Activated CD4-positive, alpha-beta T cell treated with anti-CD3 and anti-CD28 coated beads for 36 hours (primary cell): ENCODE data around the gene CLPTM1L. TPM values are rescaled to one million over a fixed set of nuclear protein-coding genes. Genes with fewer than 3 reads are reported as not detected.
A peak's percentile ranks its signal among the peaks of the same experiment; 100 is the strongest.
"Not testable (repeated sequence)": the region's sequence is repeated elsewhere in the genome, so short reads cannot be mapped to it uniquely, and the experiment has no call there.

Experiments
- ATAC-seq: fragments of 200-7000 bp; cut with Tn5 transposase; one replicate; pipeline ENCODE4 v1.10.0; 2021; ENCODE audit warnings: mild to moderate bottlenecking, moderate library complexity
- CTCF ChIA-PET: fragments of 350-600 bp; sonication (Branson Sonifier 250); formaldehyde crosslinking; loops from one replicate; lab custom pipeline; 2021; ENCODE audit warnings: antibody characterized with exemption; lab: Charles Lee
- POLR2A ChIA-PET: fragments of 350-600 bp; sonication (Branson Sonifier 250); formaldehyde crosslinking; loops from one replicate; lab custom pipeline; 2021; ENCODE audit warnings: antibody characterized with exemption, inconsistent platforms; lab: Charles Lee
- DNase-seq: peaks from one replicate; pipeline ENCODE4 v3.0.0-alpha.2; 2020
- H3K27ac Mint-ChIP-seq: one replicate; pipeline ENCODE4 v1.8.0; 2021; ENCODE audit warnings: mixed read lengths
- H3K27me3 Mint-ChIP-seq: one replicate; pipeline ENCODE4 v1.8.0; 2021; ENCODE audit warnings: mixed read lengths
- H3K36me3 Mint-ChIP-seq: one replicate; pipeline ENCODE4 v1.8.0; 2021; ENCODE audit warnings: low read depth, mixed read lengths
- H3K4me1 Mint-ChIP-seq: one replicate; pipeline ENCODE4 v1.8.0; 2021; ENCODE audit warnings: mixed read lengths
- H3K4me3 Mint-ChIP-seq: one replicate; pipeline ENCODE4 v1.8.0; 2021; ENCODE audit warnings: mild to moderate bottlenecking, moderate library complexity, mixed read lengths
- H3K9me3 Mint-ChIP-seq: one replicate; pipeline ENCODE4 v1.8.0; 2021; ENCODE audit warnings: low read depth, mixed read lengths
- intact Hi-C, 2 experiments: fragments of 100-400 bp; cut with DNase I in 1 of 2; cut with micrococcal nuclease in 1 of 2; formaldehyde crosslinking; loops; one replicate each; pipeline versions ENCODE4 v1.14.2 to v1.15.1; 2022 to 2024; cut with DNase I, micrococcal nuclease
- total RNA-seq, 2 experiments: library from RNA; stranded (reverse); gene quantifications; one replicate each; pipeline ENCODE4 v1.2.3, GENCODE V29; 2021

The CLPTM1L gene
- total RNA-seq, 2 experiments from 2014 or later: 62.1 to 62.2 TPM

DNA sequence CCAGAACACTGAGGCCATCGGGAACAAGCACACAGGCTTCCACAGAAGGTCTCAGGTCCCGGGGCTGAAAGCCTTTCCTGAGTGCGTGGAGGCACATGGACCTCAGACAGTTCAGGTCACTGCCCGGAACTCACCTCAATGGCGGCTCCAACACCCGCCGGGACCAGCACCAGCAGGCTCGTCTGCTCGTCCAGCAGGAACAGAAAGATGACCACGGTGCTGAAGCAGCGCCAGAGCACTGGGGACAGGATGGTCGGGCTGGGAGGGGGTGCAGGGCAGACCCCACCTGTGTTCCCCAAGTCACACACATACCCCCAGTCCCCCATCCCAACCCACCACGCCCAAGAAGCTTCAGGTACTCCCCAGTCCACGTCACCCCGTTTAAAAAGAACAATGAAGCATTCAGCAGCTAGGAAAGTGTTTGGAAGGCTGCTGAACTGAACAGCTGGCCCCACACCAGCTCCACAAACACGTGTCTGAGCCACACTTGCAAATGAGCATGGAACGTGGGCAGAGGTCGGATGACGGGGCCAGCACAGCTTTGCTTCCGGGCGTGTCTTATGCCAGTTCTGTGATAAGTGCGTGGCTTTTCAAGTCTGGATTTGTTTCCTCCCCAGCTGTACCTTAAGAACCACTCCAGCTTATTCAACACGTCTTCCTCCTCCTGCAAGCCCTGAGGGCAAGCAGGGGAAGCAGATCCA lies 14.6 kb downstream of the CLPTM1L start:
- H3K27me3 Mint-ChIP-seq: no peaks in the 10 kb centered on the region
- no peak overlapping the region for H3K4me3 Mint-ChIP-seq
- intact Hi-C loops: no loop called here
- ATAC-seq (no peak), DNase-seq (peak; percentile 3)
- no peak overlapping the region for H3K27ac Mint-ChIP-seq
- POLR2A ChIA-PET: interaction anchor here (0.7 kb wide), 1 partner anchor 144 kb away, joined by 7 read pairs; no protein-coding TSS in a partner anchor
- H3K4me1 Mint-ChIP-seq: no peaks in the 10 kb centered on the region
- CTCF ChIA-PET: no interaction called here
- H3K36me3 Mint-ChIP-seq: peaks cover 17% of the 10 kb centered on the region
- no peaks in the 10 kb centered on the region for H3K9me3 Mint-ChIP-seq

DNA sequence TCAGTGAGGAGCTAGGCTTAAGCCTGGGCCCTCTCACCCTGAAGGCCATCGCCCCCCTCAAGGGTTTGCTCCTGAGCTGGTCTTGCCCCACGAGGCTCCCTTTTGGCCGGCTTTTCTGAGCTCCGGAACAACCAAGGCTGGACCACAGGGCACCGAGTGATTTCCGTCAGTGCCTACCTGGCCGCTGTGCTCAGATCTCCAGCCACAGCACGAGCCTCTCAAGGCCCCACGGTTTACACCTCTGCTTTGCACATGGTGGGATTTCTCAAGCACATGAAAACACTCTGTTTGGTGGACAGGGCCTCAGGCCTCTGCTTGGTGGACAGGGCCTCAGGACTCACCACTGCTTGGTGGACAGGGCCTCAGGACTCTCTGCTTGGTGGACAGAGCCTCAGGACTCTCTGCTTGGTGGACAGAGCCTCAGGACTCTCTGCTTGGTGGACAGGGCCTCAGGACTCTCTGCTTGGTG lies 15.8 kb downstream of the CLPTM1L start:
- Mint-ChIP-seq H3K27ac (no peak overlapping the region), H3K9me3 (no peaks in the 10 kb centered on the region), H3K4me1 (no peaks in the 10 kb centered on the region), H3K27me3 (no peaks in the 10 kb centered on the region), H3K4me3 (no peak overlapping the region), H3K36me3 (peaks cover 20% of the 10 kb centered on the region)
- ATAC-seq: no peak
- ChIA-PET CTCF (no interaction called here), POLR2A (no interaction called here)
- peak; percentile 0 for DNase-seq
- intact Hi-C loops: no loop called here

DNA sequence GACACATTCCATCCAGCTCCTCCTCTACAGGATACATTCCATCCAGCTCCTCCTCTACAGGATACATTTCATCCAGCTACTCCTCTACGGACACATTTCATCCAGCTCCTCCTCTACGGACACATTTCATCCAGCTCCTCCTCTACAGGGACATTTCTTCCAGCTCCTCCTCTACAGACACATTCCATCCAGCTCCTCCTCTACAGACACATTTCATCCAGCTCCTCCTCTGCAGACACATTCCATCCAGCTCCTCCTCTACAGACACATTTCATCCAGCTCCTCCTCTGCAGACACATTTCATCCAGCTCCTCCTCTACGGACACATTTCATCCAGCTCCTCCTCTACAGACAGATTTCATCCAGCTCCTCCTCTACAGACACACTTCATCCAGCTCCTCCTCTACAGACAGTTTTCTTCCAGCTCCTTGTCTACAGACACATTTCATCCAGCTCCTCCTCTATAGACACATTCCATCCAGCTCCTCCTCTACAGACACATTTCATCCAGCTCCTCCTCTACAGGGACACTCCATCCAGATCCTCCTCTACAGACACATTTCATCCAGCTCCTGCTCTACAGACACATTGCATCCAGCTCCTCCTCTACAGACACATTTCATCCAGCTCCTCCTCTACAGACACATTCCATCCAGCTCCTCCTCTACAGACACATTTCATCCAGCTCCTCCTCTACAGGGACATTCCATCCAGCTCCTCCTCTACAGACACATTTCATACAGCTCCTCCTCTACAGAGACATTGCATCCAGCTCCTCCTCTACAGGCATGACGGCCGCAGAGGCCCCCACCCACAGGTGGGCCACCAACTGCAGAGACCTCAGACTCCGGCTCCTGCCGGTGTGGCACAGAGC lies 16.4 kb downstream of the CLPTM1L start:
- H3K9me3 Mint-ChIP-seq, H3K4me1 Mint-ChIP-seq, POLR2A ChIA-PET, H3K27ac Mint-ChIP-seq, CTCF ChIA-PET, intact Hi-C loops, H3K27me3 Mint-ChIP-seq, H3K4me3 Mint-ChIP-seq, ATAC-seq: not testable (repeated sequence)
- peaks cover 20% of the 10 kb centered on the region for H3K36me3 Mint-ChIP-seq
- peak; percentile 3 for DNase-seq

DNA sequence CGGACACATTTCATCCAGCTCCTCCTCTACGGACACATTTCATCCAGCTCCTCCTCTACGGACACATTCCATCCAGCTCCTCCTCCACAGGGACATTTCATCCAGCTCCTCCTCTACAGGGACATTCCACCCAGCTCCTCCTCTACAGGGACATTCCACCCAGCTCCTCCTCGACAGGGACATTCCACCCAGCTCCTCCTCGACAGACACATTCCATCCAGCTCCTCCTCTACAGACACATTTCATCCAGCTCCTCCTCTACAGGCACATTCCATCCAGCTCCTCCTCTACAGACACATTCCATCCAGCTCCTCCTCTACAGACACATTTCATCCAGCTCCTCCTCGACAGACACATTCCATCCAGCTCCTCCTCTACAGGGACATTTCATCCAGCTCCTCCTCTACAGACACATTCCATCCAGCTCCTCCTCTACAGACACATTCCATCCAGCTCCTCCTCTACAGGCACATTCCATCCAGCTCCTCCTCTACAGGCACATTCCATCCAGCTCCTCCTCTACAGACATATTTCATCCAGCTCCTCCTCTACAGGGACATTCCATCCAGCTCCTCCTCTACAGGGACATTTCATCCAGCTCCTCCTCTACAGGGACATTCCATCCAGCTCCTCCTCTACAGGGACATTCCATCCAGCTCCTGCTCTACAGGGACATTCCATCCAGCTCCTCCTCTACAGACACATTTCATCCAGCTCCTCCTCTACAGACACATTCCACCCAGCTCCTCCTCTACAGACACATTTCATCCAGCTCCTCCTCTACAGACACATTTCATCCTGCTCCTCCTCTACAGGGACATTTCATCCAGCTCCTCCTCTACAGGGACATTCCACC lies 17.8 kb downstream of the CLPTM1L start:
- H3K9me3 Mint-ChIP-seq, CTCF ChIA-PET, intact Hi-C loops, H3K4me3 Mint-ChIP-seq, H3K27me3 Mint-ChIP-seq, ATAC-seq, DNase-seq, H3K27ac Mint-ChIP-seq, H3K4me1 Mint-ChIP-seq: not testable (repeated sequence)
- POLR2A ChIA-PET: interaction anchor here (0.7 to 2.3 kb wide), 3 partner anchors 11 to 357 kb away, joined by 3 to 8 read pairs (median 6); no protein-coding TSS in a partner anchor
- peaks cover 15% of the 10 kb centered on the region for H3K36me3 Mint-ChIP-seq

DNA sequence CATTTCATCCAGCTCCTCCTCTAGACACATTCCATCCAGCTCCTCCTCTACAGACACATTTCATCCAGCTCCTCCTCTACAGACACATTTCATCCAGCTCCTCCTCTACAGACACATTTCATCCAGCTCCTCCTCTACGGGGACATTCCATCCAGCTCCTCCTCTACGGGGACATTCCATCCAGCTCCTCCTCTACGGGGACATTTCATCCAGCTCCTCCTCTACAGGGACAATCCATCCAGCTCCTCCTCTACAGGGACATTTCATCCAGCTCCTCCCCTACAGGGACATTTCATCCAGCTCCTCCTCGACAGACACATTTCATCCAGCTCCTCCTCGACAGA lies 18.4 kb downstream of the CLPTM1L start:
- CTCF ChIA-PET, ATAC-seq: not testable (repeated sequence)
- POLR2A ChIA-PET: interaction anchor here (0.7 to 2.3 kb wide), 2 partner anchors 11 to 357 kb away, joined by 6 to 8 read pairs; no protein-coding TSS in a partner anchor

DNA sequence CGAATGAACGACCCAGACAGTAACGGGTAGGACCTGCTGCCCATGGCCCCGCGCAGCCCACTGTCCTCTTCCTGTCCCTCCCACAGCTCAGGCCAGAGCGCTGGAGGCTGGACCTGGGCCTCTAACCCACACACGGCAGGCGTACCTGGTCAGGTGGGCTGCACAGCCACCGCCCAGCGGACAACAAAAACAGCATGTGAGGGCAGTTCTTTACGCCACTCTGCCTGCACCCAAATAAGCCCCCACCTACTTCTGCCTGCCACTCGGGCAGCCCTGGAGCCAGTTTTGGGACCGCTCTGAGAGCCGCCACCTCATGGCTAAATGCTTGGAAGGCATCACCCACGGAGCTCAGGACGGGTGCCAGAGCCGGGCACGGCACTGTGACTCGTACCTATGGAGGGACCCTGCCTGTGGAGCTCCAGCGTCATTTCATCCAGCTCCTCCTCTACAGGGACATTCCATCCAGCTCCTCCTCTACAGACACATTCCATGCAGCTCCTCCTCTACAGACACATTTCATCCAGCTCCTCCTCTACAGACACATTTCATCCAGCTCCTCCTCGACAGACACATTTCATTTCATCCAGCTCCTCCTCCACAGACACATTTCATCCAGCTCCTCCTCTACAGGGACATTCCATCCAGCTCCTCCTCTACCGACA lies 18.9 kb downstream of the CLPTM1L start:
- CTCF ChIA-PET: no interaction called here
- POLR2A ChIA-PET: interaction anchor here (0.7 to 2.3 kb wide), 2 partner anchors 10 to 358 kb away, joined by 6 to 8 read pairs; no protein-coding TSS in a partner anchor

More for the DNA sequence above, 18.4 kb downstream of the CLPTM1L start:
- H3K36me3 Mint-ChIP-seq: peaks cover 17% of the 10 kb centered on the region
- H3K27ac Mint-ChIP-seq, intact Hi-C loops, DNase-seq, H3K27me3 Mint-ChIP-seq, H3K4me1 Mint-ChIP-seq, H3K4me3 Mint-ChIP-seq, H3K9me3 Mint-ChIP-seq: not testable (repeated sequence)

DNA sequence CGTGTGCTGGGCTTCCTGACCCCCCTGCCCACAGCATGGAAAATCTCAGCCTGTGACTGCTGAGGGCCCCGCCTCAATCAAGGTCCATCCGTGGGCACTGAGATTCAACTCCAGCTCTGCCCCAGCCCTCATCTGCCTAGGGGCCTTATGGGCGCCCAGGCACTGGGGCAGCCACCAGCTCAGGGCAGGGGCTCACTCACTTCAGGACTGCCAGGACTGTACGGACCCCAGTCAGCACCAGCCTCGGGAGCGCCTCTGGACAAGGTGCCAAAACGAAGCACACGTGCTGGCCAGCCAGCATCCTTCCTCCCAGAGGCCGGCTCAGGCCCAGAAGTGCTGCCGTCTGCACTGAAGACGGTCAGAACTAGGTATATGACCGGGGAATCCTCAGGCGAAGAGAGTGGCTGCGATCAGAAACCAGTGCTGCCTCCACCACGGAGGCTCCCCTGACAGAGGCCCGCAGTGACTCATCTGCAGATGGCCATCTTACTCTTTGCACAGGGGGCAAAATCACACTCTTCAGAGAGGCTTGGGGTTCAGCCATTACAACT lies 19.6 kb downstream of the CLPTM1L start:
- CTCF ChIA-PET: interaction anchor here (1.5 kb wide), 1 partner anchor 10 kb away, joined by 5 read pairs; no protein-coding TSS in a partner anchor
- Mint-ChIP-seq H3K27me3 (no peaks in the 10 kb centered on the region), H3K9me3 (no peaks in the 10 kb centered on the region), H3K36me3 (peaks cover 23% of the 10 kb centered on the region), H3K4me1 (no peaks in the 10 kb centered on the region), H3K27ac (no peak overlapping the region), H3K4me3 (no peak overlapping the region)
- intact Hi-C loops: no loop called here
- DNase-seq (no peak), ATAC-seq (no peak)
- POLR2A ChIA-PET: no interaction called here

More for the DNA sequence above, 18.9 kb downstream of the CLPTM1L start:
- H3K9me3 Mint-ChIP-seq: no peaks in the 10 kb centered on the region
- intact Hi-C loops: no loop called here
- H3K27me3 Mint-ChIP-seq: no peaks in the 10 kb centered on the region
- H3K27ac Mint-ChIP-seq: no peak overlapping the region
- no peak for DNase-seq
- no peak overlapping the region for H3K4me3 Mint-ChIP-seq
- H3K36me3 Mint-ChIP-seq: peaks cover 21% of the 10 kb centered on the region
- ATAC-seq: no peak
- no peaks in the 10 kb centered on the region for H3K4me1 Mint-ChIP-seq

DNA sequence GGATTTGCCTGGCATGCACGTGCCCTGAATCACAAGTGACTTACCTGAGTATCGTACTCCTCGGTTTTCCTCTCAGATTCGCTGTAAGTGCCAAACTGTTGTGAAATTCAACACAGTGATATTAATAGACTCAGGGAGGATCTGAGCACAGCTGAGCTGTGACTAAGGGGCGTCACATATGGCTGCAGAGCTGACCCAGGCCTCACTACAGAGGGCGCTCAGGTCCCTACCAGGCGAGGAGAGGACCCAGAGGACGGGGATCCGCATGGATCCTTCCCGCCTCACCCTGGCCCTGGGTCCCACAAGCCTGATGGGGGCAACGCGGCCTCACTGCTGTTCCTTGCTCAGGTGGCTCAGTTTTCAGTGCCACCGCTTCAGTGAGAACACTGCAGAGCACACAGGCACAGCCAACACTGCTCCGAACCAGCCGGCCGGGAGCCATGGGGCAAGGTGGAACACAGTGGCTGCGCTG lies 20.1 kb downstream of the CLPTM1L start:
- Mint-ChIP-seq H3K9me3 (no peaks in the 10 kb centered on the region), H3K27me3 (no peaks in the 10 kb centered on the region), H3K4me1 (no peaks in the 10 kb centered on the region), H3K36me3 (peaks cover 25% of the 10 kb centered on the region), H3K27ac (no peak overlapping the region), H3K4me3 (no peak overlapping the region)
- intact Hi-C loops: no loop called here
- ATAC-seq (no peak), DNase-seq (no peak)
- CTCF ChIA-PET: interaction anchor here (1.5 kb wide), 1 partner anchor 9 kb away, joined by 5 read pairs; no protein-coding TSS in a partner anchor
- POLR2A ChIA-PET: no interaction called here

DNA sequence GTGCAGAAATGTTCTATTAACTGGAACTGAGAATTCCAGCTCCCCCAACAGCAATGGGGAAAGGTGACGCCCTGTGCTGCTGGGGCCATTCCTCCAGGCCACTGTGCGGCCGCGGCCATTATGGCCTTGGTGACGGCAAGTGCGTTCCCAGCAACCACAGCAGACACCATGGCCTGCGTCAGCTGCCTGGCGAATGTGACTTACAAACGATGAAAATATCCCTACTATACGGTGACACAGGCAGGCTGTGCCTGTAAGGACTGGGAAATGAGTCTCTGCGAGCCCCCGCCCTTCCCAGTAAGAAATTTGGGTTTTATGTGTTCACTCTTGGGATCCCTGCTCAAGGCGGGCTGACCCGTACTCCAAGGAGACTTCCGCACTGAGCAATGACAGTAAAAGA lies 20.6 kb downstream of the CLPTM1L start:
- H3K27ac Mint-ChIP-seq: no peak overlapping the region
- H3K4me1 Mint-ChIP-seq: no peaks in the 10 kb centered on the region
- no peak overlapping the region for H3K4me3 Mint-ChIP-seq
- DNase-seq (no peak), ATAC-seq (no peak)
- POLR2A ChIA-PET: no interaction called here
- peaks cover 29% of the 10 kb centered on the region for H3K36me3 Mint-ChIP-seq
- no peaks in the 10 kb centered on the region for H3K27me3 Mint-ChIP-seq
- intact Hi-C loops: no loop called here
- H3K9me3 Mint-ChIP-seq: no peaks in the 10 kb centered on the region
- CTCF ChIA-PET: interaction anchor here (1.5 kb wide), 1 partner anchor 9 kb away, joined by 5 read pairs; no protein-coding TSS in a partner anchor

DNA sequence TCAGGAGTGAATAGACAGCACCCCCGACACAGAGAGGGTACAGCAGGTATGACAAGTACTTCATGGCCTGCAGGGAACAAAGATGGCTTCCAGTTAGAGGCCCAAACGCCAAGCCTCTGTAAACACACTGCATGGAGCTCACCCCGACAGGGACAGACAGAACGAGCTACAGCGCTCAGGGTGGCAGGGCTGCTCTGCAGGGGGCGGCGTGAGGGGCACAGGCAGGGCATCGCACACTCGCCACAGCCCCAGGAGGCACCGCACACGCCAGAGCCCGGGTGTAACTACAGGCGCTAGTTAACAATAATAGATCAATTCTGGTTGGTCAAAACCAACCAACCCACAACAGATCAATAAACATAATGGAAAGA lies 21.1 kb downstream of the CLPTM1L start:
- POLR2A ChIA-PET: interaction anchor here (0.7 kb wide), 1 partner anchor 22 kb away, joined by 4 read pairs; no protein-coding TSS in a partner anchor
- no peaks in the 10 kb centered on the region for H3K4me1 Mint-ChIP-seq
- CTCF ChIA-PET: interaction anchor here (1.5 kb wide), 1 partner anchor 8 kb away, joined by 5 read pairs; no protein-coding TSS in a partner anchor
- no peak overlapping the region for H3K27ac Mint-ChIP-seq
- H3K36me3 Mint-ChIP-seq: peaks cover 34% of the 10 kb centered on the region
- ATAC-seq (no peak), DNase-seq (no peak)
- no peak overlapping the region for H3K4me3 Mint-ChIP-seq
- intact Hi-C loops: no loop called here
- H3K9me3 Mint-ChIP-seq: no peaks in the 10 kb centered on the region
- no peaks in the 10 kb centered on the region for H3K27me3 Mint-ChIP-seq
